WTC11 (cell line): ENCODE measurements around the gene GGNBP2. TPM values are rescaled to one million over a fixed set of nuclear protein-coding genes. Genes with fewer than 3 reads are reported as not detected.

ENCODE experiments used
- ATAC-seq: fragments of 200-7000 bp; cut with Tn5 transposase; 2 replicates; pipeline ENCODE4 v1.10.0; 2021; ENCODE audit warnings: mild to moderate bottlenecking, moderate library complexity
- CTCF ChIA-PET: fragments of 300-600 bp; sonication (Branson Sonifier 250); formaldehyde crosslinking; loops from one replicate; lab custom pipeline; 2021; ENCODE audit warnings: antibody characterized with exemption; lab: Charles Lee
- POLR2A ChIA-PET: fragments of 350-600 bp; sonication (Branson Sonifier 250); formaldehyde crosslinking; loops from one replicate; lab custom pipeline; 2021; ENCODE audit warnings: antibody characterized with exemption; lab: Charles Lee
- DNase-seq: peaks from one replicate; pipeline ENCODE4 v3.0.0; 2021; ENCODE audit warnings: low spot score
- H3K27ac Mint-ChIP-seq: 2 replicates; pipeline ENCODE4 v1.8.0; 2021; ENCODE audit warnings: mixed read lengths
- H3K27me3 Mint-ChIP-seq: 2 replicates; pipeline ENCODE4 v1.8.0; 2021; ENCODE audit warnings: low read depth, mild to moderate bottlenecking, moderate library complexity, mixed read lengths
- H3K36me3 Mint-ChIP-seq: 2 replicates; pipeline ENCODE4 v1.8.0; 2021; ENCODE audit warnings: mixed read lengths
- H3K4me1 Mint-ChIP-seq: 2 replicates; pipeline ENCODE4 v1.8.0; 2022; ENCODE audit warnings: mixed read lengths
- H3K4me3 Mint-ChIP-seq: 2 replicates; pipeline ENCODE4 v1.8.0; 2021; ENCODE audit warnings: mild to moderate bottlenecking, moderate library complexity, mixed read lengths
- H3K9me3 Mint-ChIP-seq: 2 replicates; pipeline ENCODE4 v1.8.0; 2021; ENCODE audit warnings: mixed read lengths
- CREM ChIP-seq: sonication (generic); formaldehyde crosslinking; IDR thresholded peaks from 2 replicates; pipeline ENCODE4 v1.8.1; 2022; ENCODE audit warnings: mild to moderate bottlenecking, missing genetic modification reagents, moderate library complexity
- GTF2I ChIP-seq: fragments of 250-450 bp; sonication (Bioruptor Pico); conservative IDR thresholded peaks from 2 replicates; pipeline ENCODE4 v1.4.0; 2021; ENCODE audit warnings: mild to moderate bottlenecking
- PREB ChIP-seq: sonication (generic); formaldehyde crosslinking; IDR thresholded peaks from 2 replicates; pipeline ENCODE4 v1.8.1; 2022; ENCODE audit warnings: mild to moderate bottlenecking, missing genetic modification reagents, moderate library complexity, borderline replicate concordance
- SP1 ChIP-seq: sonication (generic); formaldehyde crosslinking; conservative IDR thresholded peaks from 2 replicates; pipeline ENCODE4 v1.8.1; 2022; ENCODE audit warnings: missing genetic modification reagents
- TCF7 ChIP-seq: sonication (generic); formaldehyde crosslinking; IDR thresholded peaks from 2 replicates; pipeline ENCODE4 v1.8.0; 2022; ENCODE audit warnings: mild to moderate bottlenecking, low read depth, missing genetic modification reagents, moderate library complexity
- USF2 ChIP-seq: sonication (generic); formaldehyde crosslinking; IDR thresholded peaks from 2 replicates; pipeline ENCODE4 v1.8.1; 2023; ENCODE audit warnings: mild to moderate bottlenecking, missing genetic modification reagents, moderate library complexity
- ZMAT4 ChIP-seq: fragments of 250-450 bp; sonication (Bioruptor Pico); IDR thresholded peaks from 2 replicates; pipeline ENCODE4 v1.9.0; 2021; ENCODE audit warnings: mild to moderate bottlenecking
- ZNF121 ChIP-seq: sonication (generic); formaldehyde crosslinking; IDR thresholded peaks from 2 replicates; pipeline ENCODE4 v1.8.0; 2023; ENCODE audit warnings: missing genetic modification reagents
- ZNF281 ChIP-seq: sonication (generic); formaldehyde crosslinking; IDR thresholded peaks from 2 replicates; pipeline ENCODE4 v1.8.0; 2023; ENCODE audit warnings: mild to moderate bottlenecking, missing genetic modification reagents
- ZNF532 ChIP-seq: fragments of 250-450 bp; sonication (Bioruptor Pico); IDR thresholded peaks from 2 replicates; pipeline ENCODE4 v1.9.0; 2021; ENCODE audit warnings: mild to moderate bottlenecking, borderline replicate concordance
- ZNF671 ChIP-seq: fragments of 250-450 bp; sonication (Bioruptor Pico); IDR thresholded peaks from 2 replicates; pipeline ENCODE4 v1.8.0; 2021; ENCODE audit warnings: mild to moderate bottlenecking
- ZSCAN18 ChIP-seq: fragments of 250-450 bp; sonication (Bioruptor Pico); IDR thresholded peaks from 2 replicates; pipeline ENCODE4 v2.1.2; 2022; ENCODE audit warnings: mild to moderate bottlenecking, moderate library complexity
- total RNA-seq: library from RNA; stranded (reverse); gene quantifications from 3 replicates; pipeline ENCODE4 v1.2.3, GENCODE V29; 2021
- TF ChIP-seq, protein P1 (sequence below): sonication (generic); formaldehyde crosslinking; IDR thresholded peaks from 2 replicates; pipeline ENCODE4 v1.8.0; 2022; ENCODE audit warnings: mild to moderate bottlenecking, missing genetic modification reagents
- TF ChIP-seq, protein P2 (sequence below): fragments of 250-450 bp; sonication (Bioruptor Pico); IDR thresholded peaks from 2 replicates; pipeline ENCODE4 v1.9.0; 2021; ENCODE audit warnings: mild to moderate bottlenecking

Gene GGNBP2
- total RNA-seq, 1 experiment from 2014 or later: 49.6 TPM

DNA sequence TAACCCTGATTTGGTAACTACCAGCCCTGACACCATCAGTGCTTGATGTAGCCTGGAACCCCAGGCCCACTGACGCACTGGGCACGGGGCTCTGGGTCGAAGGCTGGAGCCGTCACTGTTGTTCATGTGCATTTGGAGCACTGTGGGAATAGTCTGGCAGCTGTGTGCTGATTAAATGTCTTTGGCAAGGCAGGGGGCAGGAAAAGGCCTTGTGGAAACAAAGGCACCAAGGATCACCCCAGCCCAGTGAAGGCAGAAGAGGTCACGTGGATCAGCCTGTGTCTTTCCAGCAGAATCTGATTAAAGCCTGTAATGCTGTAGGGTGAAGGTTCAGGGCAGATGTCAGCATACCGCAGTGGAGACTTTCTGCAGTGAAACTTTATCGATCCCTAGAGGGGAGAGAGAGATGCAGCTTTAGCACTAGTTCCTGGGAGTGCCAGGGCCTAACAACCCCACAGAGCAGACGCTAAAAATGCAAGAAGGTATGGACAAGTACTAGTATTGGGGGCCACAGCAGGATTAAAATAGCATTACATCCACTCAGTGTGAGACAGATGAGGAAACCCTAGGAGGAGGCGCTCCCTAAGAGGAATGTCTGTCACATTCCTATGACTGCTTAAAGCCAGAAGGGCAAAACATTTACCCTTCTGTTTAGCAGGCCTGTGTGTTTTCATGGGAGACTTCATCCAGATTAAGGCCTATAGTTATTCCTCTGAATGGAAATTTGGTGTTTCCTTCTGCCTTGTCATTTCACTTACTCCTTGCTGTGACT lies 48.5 kb upstream of the GGNBP2 start:
- no peak for TF ChIP-seq ZNF532 (CRISPR knock-in tag)
- no peak for DNase-seq
- Mint-ChIP-seq H3K4me1 (no peaks in the 10 kb centered on the region), H3K9me3 (no peaks in the 10 kb centered on the region), H3K27ac (no peak overlapping the region), H3K4me3 (no peak overlapping the region), H3K36me3 (peaks cover 61% of the 10 kb centered on the region), H3K27me3 (no peaks in the 10 kb centered on the region)
- ChIA-PET CTCF (no interaction called here), POLR2A (no interaction called here)
- ATAC-seq: no peak

DNA sequence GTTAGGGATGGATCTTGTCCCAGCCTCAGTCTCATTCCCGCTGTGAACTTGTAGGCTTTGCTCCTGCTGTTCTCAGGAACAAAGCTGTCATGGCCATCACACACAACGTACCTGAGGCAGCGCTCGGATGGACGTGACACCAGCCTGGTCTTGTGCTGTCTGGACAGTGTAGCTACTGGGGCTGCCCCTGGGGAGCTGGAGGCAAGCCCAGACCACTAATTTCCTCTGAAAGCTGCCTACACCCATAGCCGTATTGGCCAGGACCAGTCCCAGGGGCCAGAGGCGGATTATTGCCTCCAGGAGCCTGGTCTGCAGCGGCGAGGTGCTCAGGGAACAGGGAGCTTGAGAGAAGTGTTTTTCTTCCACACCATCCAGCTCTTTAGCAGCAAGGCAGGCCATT lies 46.6 kb upstream of the GGNBP2 start:
- Mint-ChIP-seq H3K9me3 (no peaks in the 10 kb centered on the region), H3K4me1 (no peaks in the 10 kb centered on the region), H3K27me3 (no peaks in the 10 kb centered on the region), H3K36me3 (peaks cover 65% of the 10 kb centered on the region), H3K27ac (no peak overlapping the region), H3K4me3 (no peak overlapping the region)
- ChIA-PET POLR2A (no interaction called here), CTCF (interaction anchor here (1.2 kb wide), 1 partner anchor 15 kb away, joined by 4 read pairs; no protein-coding TSS in a partner anchor)
- ATAC-seq: no peak
- TF ChIP-seq SP1 (CRISPR knock-in tag) (no peak), TCF7 (CRISPR knock-in tag) (no peak), CREM (CRISPR knock-in tag) (no peak), ZNF671 (CRISPR knock-in tag) (no peak), ZNF121 (CRISPR knock-in tag) (no peak), PREB (CRISPR knock-in tag) (no peak), ZMAT4 (CRISPR knock-in tag) (no peak), USF2 (CRISPR knock-in tag) (no peak)
- TF ChIP-seq, protein P1, sequence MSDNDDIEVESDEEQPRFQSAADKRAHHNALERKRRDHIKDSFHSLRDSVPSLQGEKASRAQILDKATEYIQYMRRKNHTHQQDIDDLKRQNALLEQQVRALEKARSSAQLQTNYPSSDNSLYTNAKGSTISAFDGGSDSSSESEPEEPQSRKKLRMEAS: no peak
- DNase-seq: no peak

- ChIA-PET CTCF (interaction anchor here (1.2 to 2.0 kb wide), 2 partner anchors 16 kb away, joined by 4 to 8 read pairs; no protein-coding TSS in a partner anchor), POLR2A (no interaction called here)
- DNase-seq (no peak), ATAC-seq (no peak)
- H3K27me3 Mint-ChIP-seq: no peaks in the 10 kb centered on the region
- H3K27ac Mint-ChIP-seq: no peak overlapping the region
- no peak overlapping the region for H3K4me3 Mint-ChIP-seq
- H3K4me1 Mint-ChIP-seq: no peaks in the 10 kb centered on the region
- H3K36me3 Mint-ChIP-seq: peaks cover 65% of the 10 kb centered on the region
- no peaks in the 10 kb centered on the region for H3K9me3 Mint-ChIP-seq
- TF ChIP-seq, protein P2, sequence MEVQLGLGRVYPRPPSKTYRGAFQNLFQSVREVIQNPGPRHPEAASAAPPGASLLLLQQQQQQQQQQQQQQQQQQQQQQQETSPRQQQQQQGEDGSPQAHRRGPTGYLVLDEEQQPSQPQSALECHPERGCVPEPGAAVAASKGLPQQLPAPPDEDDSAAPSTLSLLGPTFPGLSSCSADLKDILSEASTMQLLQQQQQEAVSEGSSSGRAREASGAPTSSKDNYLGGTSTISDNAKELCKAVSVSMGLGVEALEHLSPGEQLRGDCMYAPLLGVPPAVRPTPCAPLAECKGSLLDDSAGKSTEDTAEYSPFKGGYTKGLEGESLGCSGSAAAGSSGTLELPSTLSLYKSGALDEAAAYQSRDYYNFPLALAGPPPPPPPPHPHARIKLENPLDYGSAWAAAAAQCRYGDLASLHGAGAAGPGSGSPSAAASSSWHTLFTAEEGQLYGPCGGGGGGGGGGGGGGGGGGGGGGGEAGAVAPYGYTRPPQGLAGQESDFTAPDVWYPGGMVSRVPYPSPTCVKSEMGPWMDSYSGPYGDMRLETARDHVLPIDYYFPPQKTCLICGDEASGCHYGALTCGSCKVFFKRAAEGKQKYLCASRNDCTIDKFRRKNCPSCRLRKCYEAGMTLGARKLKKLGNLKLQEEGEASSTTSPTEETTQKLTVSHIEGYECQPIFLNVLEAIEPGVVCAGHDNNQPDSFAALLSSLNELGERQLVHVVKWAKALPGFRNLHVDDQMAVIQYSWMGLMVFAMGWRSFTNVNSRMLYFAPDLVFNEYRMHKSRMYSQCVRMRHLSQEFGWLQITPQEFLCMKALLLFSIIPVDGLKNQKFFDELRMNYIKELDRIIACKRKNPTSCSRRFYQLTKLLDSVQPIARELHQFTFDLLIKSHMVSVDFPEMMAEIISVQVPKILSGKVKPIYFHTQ: no peak
- TF ChIP-seq ZMAT4 (CRISPR knock-in tag) (no peak), ZNF281 (CRISPR knock-in tag) (no peak), ZSCAN18 (no peak), GTF2I (CRISPR knock-in tag) (no peak)
Observed at GRCh38 chr17:36498560-36499300, 46.0 kb upstream of the GGNBP2 start.
